CD4-positive, alpha-beta T cell (primary cell): ENCODE results near the gene DAAM1. TPM values are rescaled to one million over a fixed set of nuclear protein-coding genes. Genes with fewer than 3 reads are reported as not detected.

ENCODE experiments used
- ATAC-seq: fragments of 200-7000 bp; cut with Tn5 transposase; one replicate; pipeline ENCODE4 v1.10.0; 2022; ENCODE audit warnings: mild to moderate bottlenecking; ENCODE audit not compliant: poor library complexity
- CTCF ChIA-PET: fragments of 350-600 bp; sonication (Branson Sonifier 250); formaldehyde crosslinking; loops from one replicate; lab custom pipeline; 2021; ENCODE audit warnings: antibody characterized with exemption, inconsistent platforms; lab: Charles Lee
- POLR2A ChIA-PET: fragments of 350-600 bp; sonication (Branson Sonifier 250); formaldehyde crosslinking; loops from one replicate; lab custom pipeline; 2021; ENCODE audit warnings: antibody characterized with exemption, inconsistent platforms; lab: Charles Lee
- DNase-seq, 14 experiments: peaks; one replicate each; pipeline ENCODE4 v3.0.0-alpha.2; 2013 to 2020; ENCODE audit warnings: mixed read lengths in 2 of 14
- H3K27ac ChIP-seq, 2 donors: one replicate each; pipeline versions ENCODE4 v1.5.1 to v1.7.0; 2013; ENCODE audit warnings: low read length in 2 of 2, low read depth in 1 of 2, mild to moderate bottlenecking in 1 of 2
- H3K27me3 ChIP-seq, 2 experiments: 1 replicate in 1 of 2; 2 replicates in 1 of 2; pipeline versions ENCODE4 v1.6.1 to v1.7.0; 2013; ENCODE audit warnings: low read length in 2 of 2, control low read depth in 1 of 2, mild to moderate bottlenecking in 1 of 2, moderate library complexity in 1 of 2; ENCODE audit not compliant: insufficient read depth in 2 of 2, control insufficient read depth in 1 of 2
- H3K36me3 ChIP-seq: one replicate; pipeline ENCODE4 v1.6.1; 2013; ENCODE audit warnings: low read length, control low read depth; ENCODE audit not compliant: insufficient read depth
- H3K4me1 ChIP-seq: one replicate; pipeline ENCODE4 v1.6.1; 2013; ENCODE audit warnings: low read length, control low read depth; ENCODE audit not compliant: insufficient read depth
- H3K4me3 ChIP-seq: one replicate; pipeline ENCODE4 v1.5.1; 2013; ENCODE audit warnings: mild to moderate bottlenecking, low read length, moderate library complexity
- H3K9me3 ChIP-seq, 2 experiments: 1 replicate in 1 of 2; 2 replicates in 1 of 2; pipeline versions ENCODE4 v1.6.1 to v1.7.0; 2013; ENCODE audit warnings: low read length in 2 of 2, mild to moderate bottlenecking in 2 of 2, control low read depth in 1 of 2, moderate library complexity in 1 of 2; ENCODE audit not compliant: control insufficient read depth in 1 of 2, insufficient read depth in 1 of 2
- H3K27ac Mint-ChIP-seq: one replicate; pipeline ENCODE4 v1.8.0; 2020; ENCODE audit warnings: mixed read lengths
- H3K27me3 Mint-ChIP-seq: one replicate; pipeline ENCODE4 v1.8.0; 2021; ENCODE audit warnings: mixed read lengths
- H3K36me3 Mint-ChIP-seq: one replicate; pipeline ENCODE4 v1.8.0; 2021; ENCODE audit warnings: low read depth, mixed read lengths
- H3K4me1 Mint-ChIP-seq: one replicate; pipeline ENCODE4 v1.8.0; 2021; ENCODE audit warnings: low read depth, mixed read lengths
- H3K4me3 Mint-ChIP-seq: one replicate; pipeline ENCODE4 v1.8.0; 2020; ENCODE audit warnings: mild to moderate bottlenecking, mixed read lengths
- H3K9me3 Mint-ChIP-seq: one replicate; pipeline ENCODE4 v1.8.0; 2020; ENCODE audit warnings: mixed read lengths
- CTCF ChIP-seq: fragments of 200-600 bp; IDR thresholded peaks from one replicate; pipeline ENCODE4 v1.8.0; 2022; ENCODE audit warnings: antibody characterized with exemption, mild to moderate bottlenecking
- intact Hi-C, 2 experiments: fragments of 100-400 bp; cut with DNase I in 1 of 2; cut with micrococcal nuclease in 1 of 2; formaldehyde crosslinking; loops; one replicate each; pipeline versions ENCODE4 v1.15.1 to v1.9.0; 2023 to 2025; cut with DNase I, micrococcal nuclease
- total RNA-seq, 174 experiments: library from RNA in 2 of 174; stranded (reverse) in 2 of 174; gene quantifications; one replicate each; pipeline ENCODE4 v1.2.3 and lab custom pipeline; 2021 to 2026

Gene DAAM1
- total RNA-seq, 2 experiments from 2014 or later = 7.4 to 8.8 TPM

DNA sequence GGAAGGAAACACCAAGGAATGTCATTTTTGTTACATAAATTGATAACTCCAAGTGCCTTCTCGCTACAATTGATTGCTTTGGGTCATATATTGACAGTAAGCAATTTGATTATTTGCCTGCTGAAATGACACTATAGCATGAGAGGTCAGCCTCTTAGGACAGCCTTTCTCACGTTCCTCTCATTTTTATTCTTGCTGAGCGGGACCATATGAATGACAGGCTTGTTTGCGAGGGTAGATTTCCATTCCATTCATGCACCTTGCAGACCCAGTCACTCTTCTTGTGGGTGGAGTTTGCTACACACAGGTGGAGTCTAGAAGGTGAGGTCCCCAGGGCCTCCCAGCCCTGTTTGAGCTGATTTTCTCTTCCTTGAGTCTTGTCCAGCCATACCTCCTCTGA, 27.3 kb downstream of the DAAM1 start:
- Histone ChIP-seq H3K36me3 (no peaks in the 10 kb centered on the region), H3K4me1 (no peaks in the 10 kb centered on the region), H3K27me3 (no peaks in the 10 kb centered on the region), H3K27ac (no peak overlapping the region), H3K4me3 (no peak overlapping the region), H3K9me3 (no peaks in the 10 kb centered on the region)
- peaks cover 12% of the 10 kb centered on the region for H3K4me1 Mint-ChIP-seq
- no peak for ATAC-seq
- H3K4me3 Mint-ChIP-seq = no peak overlapping the region
- H3K9me3 Mint-ChIP-seq = no peaks in the 10 kb centered on the region
- DNase-seq = no peak
- TF ChIP-seq CTCF = no peak
- intact Hi-C loops = no loop called here
- no peaks in the 10 kb centered on the region for H3K27me3 Mint-ChIP-seq
- ChIA-PET CTCF (no interaction called here), POLR2A (no interaction called here)
- H3K36me3 Mint-ChIP-seq = no peaks in the 10 kb centered on the region
- H3K27ac Mint-ChIP-seq = no peak overlapping the region

DNA sequence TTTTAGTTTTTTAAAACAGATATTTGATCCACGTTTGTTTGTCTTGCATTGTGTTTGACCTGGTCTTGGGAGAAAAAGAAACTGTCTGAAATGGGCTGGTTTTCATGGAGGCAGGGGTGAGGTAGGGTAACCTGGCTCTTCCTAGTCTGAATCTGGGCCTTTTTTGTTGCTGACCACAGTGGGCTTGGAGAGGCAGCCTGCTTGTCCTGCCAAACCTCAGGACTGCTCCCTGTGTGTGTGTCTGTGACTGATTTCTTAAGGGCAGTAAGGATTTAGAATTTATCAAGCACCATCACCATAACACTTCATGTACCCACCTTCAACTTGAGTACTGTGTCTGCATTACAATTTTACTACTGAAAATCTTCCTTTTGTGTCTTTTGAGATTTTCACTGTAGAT, 28.5 kb downstream of the DAAM1 start:
- Mint-ChIP-seq H3K27me3 (no peaks in the 10 kb centered on the region), H3K27ac (no peak overlapping the region), H3K9me3 (no peaks in the 10 kb centered on the region), H3K36me3 (no peaks in the 10 kb centered on the region), H3K4me3 (no peak overlapping the region), H3K4me1 (peaks cover 7% of the 10 kb centered on the region)
- Histone ChIP-seq H3K4me1 (no peaks in the 10 kb centered on the region), H3K27ac (no peak overlapping the region), H3K27me3 (no peaks in the 10 kb centered on the region), H3K9me3 (no peaks in the 10 kb centered on the region), H3K36me3 (no peaks in the 10 kb centered on the region), H3K4me3 (no peak overlapping the region)
- intact Hi-C loops = no loop called here
- no peak for TF ChIP-seq CTCF
- ATAC-seq (no peak), DNase-seq (no peak)
- CTCF ChIA-PET = no interaction called here
- POLR2A ChIA-PET = no interaction called here

DNA sequence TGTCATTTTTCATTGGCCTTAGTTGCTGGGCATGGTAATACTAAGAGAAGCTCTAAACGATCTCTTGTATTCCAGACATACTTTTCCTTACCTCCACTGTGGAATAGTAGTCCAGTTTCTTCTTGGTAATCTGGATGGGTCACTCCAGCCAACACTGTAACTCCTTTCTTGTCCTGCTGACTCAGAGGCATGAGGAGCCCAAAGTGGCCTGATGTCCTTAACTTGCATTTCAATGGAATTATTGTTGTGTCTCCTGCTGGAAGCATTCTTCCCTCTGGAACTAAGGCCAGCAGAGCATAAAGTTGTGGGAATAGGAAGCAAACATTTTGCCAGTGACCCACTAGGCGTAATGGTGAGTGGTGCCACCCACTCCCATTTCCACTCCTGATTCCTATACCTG, 33.1 kb downstream of the DAAM1 start:
- Histone ChIP-seq H3K9me3 (no peaks in the 10 kb centered on the region), H3K4me1 (no peaks in the 10 kb centered on the region), H3K27me3 (no peaks in the 10 kb centered on the region), H3K27ac (no peak overlapping the region), H3K4me3 (no peak overlapping the region), H3K36me3 (no peaks in the 10 kb centered on the region)
- ATAC-seq = no peak
- POLR2A ChIA-PET = no interaction called here
- Mint-ChIP-seq H3K4me3 (no peak overlapping the region), H3K9me3 (no peaks in the 10 kb centered on the region), H3K36me3 (no peaks in the 10 kb centered on the region), H3K27ac (no peak overlapping the region), H3K4me1 (peaks cover 8% of the 10 kb centered on the region), H3K27me3 (no peaks in the 10 kb centered on the region)
- no peak for TF ChIP-seq CTCF
- CTCF ChIA-PET = interaction anchor here (1.3 kb wide), 1 partner anchor 20 kb away, joined by 3 read pairs; no protein-coding TSS in a partner anchor
- DNase-seq = no peak
- intact Hi-C loops = no loop called here
